Lower leg skin (tissue), 4 donors: ENCODE data around the gene SETD4. TPM values are rescaled to one million over a fixed set of nuclear protein-coding genes. Genes with fewer than 3 reads are reported as not detected.

Experiments used
- DNase-seq, 2 donors: peaks; one replicate each; pipeline ENCODE4 v3.0.0-alpha.2; 2019; ENCODE audit warnings: low spot score in 2 of 2
- H3K4me3 ChIP-seq: fragments of 200-600 bp; sonication (generic); 2 replicates; pipeline ENCODE4 v1.5.1; 2017; ENCODE audit warnings: mild to moderate bottlenecking, low read depth; ENCODE audit not compliant: poor library complexity, severe bottlenecking
- POLR2A ChIP-seq, 2 donors: fragments of 450-650 bp; IDR thresholded peaks; one replicate each; pipeline ENCODE4 v1.6.1; 2016 to 2017; ENCODE audit warnings: antibody characterized with exemption in 2 of 2, mild to moderate bottlenecking in 1 of 2, moderate library complexity in 1 of 2
- WGBS, 2 donors: methylation state at CpG; one replicate each; pipeline ENCODE4 v1.1.5; 2018; 5-methylcytosine and 5-hydroxymethylcytosine counted together
- intact Hi-C: fragments of 100-400 bp; cut with DNase I; formaldehyde crosslinking; loops from one replicate; pipeline ENCODE4 v1.15.0; 2023; ENCODE audit warnings: low total_unique reads
- total RNA-seq, 4 donors: library from RNA; depleted of rRNA; stranded (reverse); fragments of >200 nt; gene quantifications; one replicate each; pipeline ENCODE4 v1.1.0, GENCODE V29; 2016
- TF ChIP-seq, protein P1 (sequence below), 3 donors: fragments of 450-650 bp; IDR thresholded peaks; one replicate each; pipeline ENCODE4 v1.5.1; 2016; ENCODE audit warnings: antibody characterized with exemption in 3 of 3, mild to moderate bottlenecking in 3 of 3, moderate library complexity in 2 of 3

SETD4 gene
- total RNA-seq, 4 donors from 2014 or later, result 21.1 to 41.6 (median 30.1) TPM

DNA sequence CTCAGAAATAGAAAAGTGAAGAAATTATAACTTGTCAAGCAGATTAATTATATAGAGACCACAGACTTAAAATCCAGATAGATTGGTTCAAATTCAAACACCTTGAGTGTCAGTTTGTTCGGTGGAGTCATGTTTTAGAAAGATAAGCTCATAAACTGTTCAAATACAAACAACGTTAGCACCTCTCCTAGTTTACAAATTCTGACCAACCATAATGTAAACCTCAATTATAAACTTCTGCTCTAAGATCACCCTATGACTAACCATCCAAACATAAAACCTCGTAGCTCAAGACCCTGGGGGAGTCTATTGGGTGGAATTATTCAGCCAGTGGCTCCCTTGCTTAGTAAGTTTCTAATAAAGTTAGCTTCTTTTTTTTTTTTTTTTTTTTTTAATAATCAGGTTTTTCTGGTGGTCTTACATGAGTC is 21.9 kb upstream of the SETD4 start:
- TF ChIP-seq POLR2A (IDR thresholded peaks at IDR 0.05), result no peak
- TF ChIP-seq, protein P1, sequence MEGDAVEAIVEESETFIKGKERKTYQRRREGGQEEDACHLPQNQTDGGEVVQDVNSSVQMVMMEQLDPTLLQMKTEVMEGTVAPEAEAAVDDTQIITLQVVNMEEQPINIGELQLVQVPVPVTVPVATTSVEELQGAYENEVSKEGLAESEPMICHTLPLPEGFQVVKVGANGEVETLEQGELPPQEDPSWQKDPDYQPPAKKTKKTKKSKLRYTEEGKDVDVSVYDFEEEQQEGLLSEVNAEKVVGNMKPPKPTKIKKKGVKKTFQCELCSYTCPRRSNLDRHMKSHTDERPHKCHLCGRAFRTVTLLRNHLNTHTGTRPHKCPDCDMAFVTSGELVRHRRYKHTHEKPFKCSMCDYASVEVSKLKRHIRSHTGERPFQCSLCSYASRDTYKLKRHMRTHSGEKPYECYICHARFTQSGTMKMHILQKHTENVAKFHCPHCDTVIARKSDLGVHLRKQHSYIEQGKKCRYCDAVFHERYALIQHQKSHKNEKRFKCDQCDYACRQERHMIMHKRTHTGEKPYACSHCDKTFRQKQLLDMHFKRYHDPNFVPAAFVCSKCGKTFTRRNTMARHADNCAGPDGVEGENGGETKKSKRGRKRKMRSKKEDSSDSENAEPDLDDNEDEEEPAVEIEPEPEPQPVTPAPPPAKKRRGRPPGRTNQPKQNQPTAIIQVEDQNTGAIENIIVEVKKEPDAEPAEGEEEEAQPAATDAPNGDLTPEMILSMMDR (IDR thresholded peaks at IDR 0.05), result no peak
- intact Hi-C loops, result no loop called here
- no peak for DNase-seq
- no peak overlapping the region for H3K4me3 ChIP-seq
- WGBS, 2 donors, result 71 to 94% methylated on average over 3 of the region's 3 CpGs

DNA sequence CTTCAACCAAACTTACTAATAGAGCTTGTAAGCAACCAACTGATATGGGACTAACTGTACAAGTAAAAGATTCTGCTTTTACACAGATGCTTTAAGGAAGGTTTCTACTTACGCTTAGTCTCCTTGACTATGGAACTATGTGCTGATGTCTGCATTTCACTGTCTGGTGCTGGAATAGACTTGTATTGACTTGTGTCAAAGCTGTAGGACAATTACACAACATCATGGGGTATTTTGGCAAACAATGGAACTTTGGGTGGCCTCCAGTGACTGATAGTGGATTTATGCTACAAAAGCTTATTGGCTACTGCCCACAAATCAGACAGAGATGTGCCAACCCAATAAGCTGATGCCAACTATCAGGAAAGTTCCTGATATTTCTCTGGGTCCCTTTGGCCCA is 20.1 kb upstream of the SETD4 start:
- DNase-seq, result peak in 1 of 2 donors; percentile 50
- 53 to 65% methylated on average over 1 of the region's 1 CpG for WGBS, 2 donors
- TF ChIP-seq, protein P1 (IDR thresholded peaks at IDR 0.05), result no peak
- no peak for TF ChIP-seq POLR2A (IDR thresholded peaks at IDR 0.05)
- intact Hi-C loops, result no loop called here
- H3K4me3 ChIP-seq, result no peak overlapping the region

DNA sequence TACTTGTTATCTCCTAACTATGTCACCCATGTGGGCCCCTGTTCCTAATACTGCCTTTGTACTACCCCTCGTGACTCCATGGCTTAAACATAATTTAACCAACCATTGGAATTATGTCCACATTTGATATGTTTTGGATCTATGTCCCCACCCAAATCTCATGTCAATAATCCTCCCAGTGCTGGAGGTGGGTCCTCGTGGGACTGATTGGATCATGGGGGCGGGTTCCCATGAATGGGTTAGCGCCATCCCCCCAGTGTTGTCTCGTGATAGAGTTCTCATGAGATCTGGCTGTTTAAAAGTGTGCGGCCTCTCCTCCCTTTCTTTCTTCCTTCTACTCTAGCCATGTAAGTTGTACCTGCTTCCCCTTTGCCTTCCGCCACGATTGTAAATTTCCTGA is 19.3 kb upstream of the SETD4 start:
- WGBS, 2 donors, result 85 to 89% methylated on average over 8 of the region's 8 CpGs
- no peak overlapping the region for H3K4me3 ChIP-seq
- DNase-seq, result no peak
- intact Hi-C loops, result no loop called here
- TF ChIP-seq, protein P1 (IDR thresholded peaks at IDR 0.05), result no peak
- TF ChIP-seq POLR2A (IDR thresholded peaks at IDR 0.05), result no peak

DNA sequence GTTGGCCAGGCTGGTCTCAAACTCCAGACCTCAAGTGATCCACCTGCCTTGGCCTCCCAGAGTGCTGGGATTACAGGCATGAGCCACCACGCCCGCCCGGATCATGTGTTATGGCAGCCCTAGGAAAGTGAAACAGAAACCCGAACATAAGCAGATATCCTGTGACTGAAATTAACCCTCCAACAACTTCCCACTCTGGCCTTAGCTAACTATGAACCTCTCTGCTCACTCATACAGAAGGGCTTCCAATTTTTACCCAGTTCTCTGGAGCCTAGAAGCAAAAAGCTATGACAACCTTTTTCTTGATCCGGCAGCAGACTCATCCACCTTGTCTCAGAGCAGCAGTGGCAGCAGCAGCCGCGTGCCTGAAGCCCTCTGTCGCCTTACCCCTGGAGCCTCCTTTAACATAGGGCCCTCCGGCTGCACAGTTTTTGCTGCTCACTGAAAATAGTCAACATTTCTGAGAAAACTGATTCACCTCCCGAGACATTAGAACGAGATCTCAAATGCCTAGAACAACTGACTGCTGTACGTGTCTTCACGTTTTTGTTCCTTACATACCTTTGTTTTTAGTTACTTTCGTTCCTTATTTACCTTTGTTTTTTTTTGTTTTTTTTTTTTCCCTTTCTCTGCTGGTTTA is 18.8 kb upstream of the SETD4 start:
- intact Hi-C loops, result no loop called here
- TF ChIP-seq, protein P1 (IDR thresholded peaks at IDR 0.05), result no peak
- TF ChIP-seq POLR2A (IDR thresholded peaks at IDR 0.05), result no peak
- H3K4me3 ChIP-seq, result no peak overlapping the region
- DNase-seq, result no peak
- WGBS, 2 donors, result 77 to 81% methylated on average over 14 of the region's 14 CpGs

DNA sequence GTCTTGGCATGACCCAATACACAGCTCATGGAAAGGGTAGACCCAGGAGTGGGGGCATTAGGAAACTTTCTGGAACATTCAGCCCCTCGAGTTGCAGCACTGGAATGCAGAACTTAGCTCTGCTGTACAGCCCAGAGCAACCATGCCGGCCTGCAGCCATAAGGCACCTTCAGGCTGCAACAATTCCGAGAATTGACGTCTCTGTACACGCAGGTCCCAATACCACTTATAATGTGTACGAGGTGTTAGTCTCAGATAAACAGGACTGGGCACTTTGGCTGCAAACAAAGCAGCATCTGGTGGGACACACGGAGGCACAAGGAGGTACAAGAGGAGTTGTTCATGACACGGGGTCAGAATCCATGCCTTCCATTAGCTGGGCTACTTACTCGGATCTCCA is 17.4 kb upstream of the SETD4 start:
- DNase-seq, result no peak
- no peak overlapping the region for H3K4me3 ChIP-seq
- TF ChIP-seq, protein P1 (IDR thresholded peaks at IDR 0.05), result no peak
- TF ChIP-seq POLR2A (IDR thresholded peaks at IDR 0.05), result no peak
- WGBS, 2 donors, result 45 to 90% methylated on average over 9 of the region's 9 CpGs
- intact Hi-C loops, result no loop called here
